HEK293 (cell line): Measurements from ENCODE around the gene RND2.

Experiments used
- CTCF ChIA-PET: fragments of 350-600 bp; formaldehyde crosslinking; extraction: SDS; loops from one replicate; lab custom pipeline; 2021; ENCODE audit warnings: antibody characterized with exemption; lab: Yijun Ruan, JAX
- POLR2A ChIA-PET: fragments of 300-600 bp; formaldehyde crosslinking; extraction: SDS; loops from one replicate; lab custom pipeline; 2020; ENCODE audit warnings: antibody characterized with exemption, inconsistent platforms; lab: Yijun Ruan, JAX
- H3K27ac ChIP-seq: fragments of 200-500 bp; sonication (Bioruptor generic); 2 replicates; pipeline ENCODE4 v1.5.1; 2014; ENCODE audit warnings: low read depth, low read length, control low read depth, inconsistent platforms; ENCODE audit errors: extremely low read depth
- H3K36me3 ChIP-seq, 2 experiments: fragments of 200-500 bp in 1 of 2; sonication (Bioruptor generic) in 1 of 2; 1 replicate in 1 of 2; 2 replicates in 1 of 2; pipeline ENCODE4 v1.5.1; 2014 to 2017; ENCODE audit warnings: inconsistent platforms in 2 of 2, low read length in 2 of 2; ENCODE audit not compliant: control insufficient read depth in 2 of 2, insufficient read depth in 1 of 2
- H3K4me1 ChIP-seq: fragments of 200-500 bp; sonication (Bioruptor generic); 2 replicates; pipeline ENCODE4 v1.5.1; 2014; ENCODE audit warnings: mild to moderate bottlenecking, low read length, inconsistent platforms; ENCODE audit not compliant: control insufficient read depth, insufficient read depth
- H3K4me3 ChIP-seq: 2 replicates; pipeline ENCODE4 v1.5.1; 2011; ENCODE audit warnings: low read depth, mild to moderate bottlenecking, control low read depth, low read length, moderate library complexity
- H3K9me3 ChIP-seq: fragments of 200-500 bp; sonication (Bioruptor generic); 2 replicates; pipeline ENCODE4 v1.5.1; 2014; ENCODE audit warnings: low read depth, low read length, inconsistent platforms; ENCODE audit not compliant: control insufficient read depth, insufficient read depth
- BCL6B ChIP-seq: fragments of 450-650 bp; formaldehyde crosslinking; IDR thresholded peaks from 2 replicates; pipeline ENCODE4 v1.5.1; 2017; ENCODE audit warnings: missing biosample characterization, missing genetic modification characterization
- FEZF1 ChIP-seq: fragments of 450-650 bp; formaldehyde crosslinking; IDR thresholded peaks from 2 replicates; pipeline ENCODE4 v1.5.1; 2016; ENCODE audit warnings: missing biosample characterization, missing genetic modification characterization
- HOXC10 ChIP-seq: sonication (generic); formaldehyde crosslinking; IDR thresholded peaks from 2 replicates; pipeline ENCODE4 v1.8.1; 2023; ENCODE audit warnings: mild to moderate bottlenecking, missing genetic modification reagents
- IKZF3 ChIP-seq: fragments of 450-650 bp; IDR thresholded peaks from 2 replicates; pipeline ENCODE4 v1.5.0; 2018; ENCODE audit warnings: missing biosample characterization, mild to moderate bottlenecking, missing genetic modification characterization, moderate library complexity
- KLF1 ChIP-seq: fragments of 450-650 bp; formaldehyde crosslinking; IDR thresholded peaks from 2 replicates; pipeline ENCODE4 v1.5.1; 2016; ENCODE audit warnings: missing biosample characterization, missing genetic modification characterization
- TRIM28 ChIP-seq: IDR thresholded peaks from 2 replicates; pipeline ENCODE4 v1.6.1; 2011; ENCODE audit warnings: low read length, control low read depth, borderline replicate concordance
- YY1 ChIP-seq: fragments of 450-650 bp; formaldehyde crosslinking; IDR thresholded peaks from 2 replicates; pipeline ENCODE4 v1.5.1; 2018; ENCODE audit warnings: missing biosample characterization, missing genetic modification characterization
- ZBTB48 ChIP-seq: fragments of 450-650 bp; formaldehyde crosslinking; IDR thresholded peaks from 2 replicates; pipeline ENCODE4 v1.5.1; 2016; ENCODE audit warnings: missing biosample characterization, missing genetic modification characterization
- ZNF133 ChIP-seq: fragments of 450-650 bp; formaldehyde crosslinking; IDR thresholded peaks from 2 replicates; pipeline ENCODE4 v1.5.1; 2016; ENCODE audit warnings: missing biosample characterization, missing genetic modification characterization
- ZNF148 ChIP-seq: fragments of 450-650 bp; formaldehyde crosslinking; IDR thresholded peaks from 2 replicates; pipeline ENCODE4 v1.5.0; 2017; ENCODE audit warnings: missing biosample characterization, missing genetic modification characterization, borderline replicate concordance
- ZNF184 ChIP-seq: fragments of 450-650 bp; IDR thresholded peaks from 2 replicates; pipeline ENCODE4 v1.5.1; 2018; ENCODE audit warnings: missing biosample characterization, mild to moderate bottlenecking, missing genetic modification characterization
- ZNF223 ChIP-seq: fragments of 450-650 bp; formaldehyde crosslinking; IDR thresholded peaks from 2 replicates; pipeline ENCODE4 v1.5.1; 2016; ENCODE audit warnings: missing biosample characterization, missing genetic modification characterization
- ZNF23 ChIP-seq: fragments of 450-650 bp; formaldehyde crosslinking; IDR thresholded peaks from 2 replicates; pipeline ENCODE4 v1.5.1; 2016; ENCODE audit warnings: missing biosample characterization, missing genetic modification characterization, borderline replicate concordance
- ZNF433 ChIP-seq: fragments of 450-650 bp; formaldehyde crosslinking; IDR thresholded peaks from 2 replicates; pipeline ENCODE4 v1.5.1; 2016; ENCODE audit warnings: missing biosample characterization, missing genetic modification characterization, low read depth
- ZNF510 ChIP-seq: fragments of 450-650 bp; formaldehyde crosslinking; IDR thresholded peaks from 2 replicates; pipeline ENCODE4 v1.5.1; 2018; ENCODE audit warnings: mild to moderate bottlenecking, missing genetic modification characterization, missing biosample characterization; ENCODE audit not compliant: insufficient replicate concordance
- ZNF529 ChIP-seq: fragments of 450-650 bp; formaldehyde crosslinking; IDR thresholded peaks from 2 replicates; pipeline ENCODE4 v1.5.1; 2017; ENCODE audit warnings: missing genetic modification characterization, missing biosample characterization; ENCODE audit not compliant: insufficient replicate concordance
- ZNF544 ChIP-seq: fragments of 450-650 bp; formaldehyde crosslinking; IDR thresholded peaks from 2 replicates; pipeline ENCODE4 v1.5.0; 2017; ENCODE audit warnings: missing biosample characterization, missing genetic modification characterization
- ZNF558 ChIP-seq: fragments of 450-650 bp; formaldehyde crosslinking; IDR thresholded peaks from 2 replicates; pipeline ENCODE4 v1.5.1; 2016; ENCODE audit warnings: missing biosample characterization, missing genetic modification characterization
- ZNF571 ChIP-seq: fragments of 450-650 bp; formaldehyde crosslinking; IDR thresholded peaks from 2 replicates; pipeline ENCODE4 v1.5.0; 2017; ENCODE audit warnings: missing biosample characterization, missing genetic modification characterization
- ZNF585B ChIP-seq: fragments of 450-650 bp; formaldehyde crosslinking; IDR thresholded peaks from 2 replicates; pipeline ENCODE4 v1.5.1; 2016; ENCODE audit warnings: missing biosample characterization, missing genetic modification characterization
- ZNF621 ChIP-seq: fragments of 450-650 bp; formaldehyde crosslinking; IDR thresholded peaks from 2 replicates; pipeline ENCODE4 v1.5.1; 2017; ENCODE audit warnings: missing biosample characterization, missing genetic modification characterization
- ZNF654 ChIP-seq: fragments of 450-650 bp; formaldehyde crosslinking; IDR thresholded peaks from 2 replicates; pipeline ENCODE4 v1.5.1; 2016; ENCODE audit warnings: low read depth, missing biosample characterization, missing genetic modification characterization
- ZNF692 ChIP-seq: fragments of 450-650 bp; formaldehyde crosslinking; IDR thresholded peaks from 2 replicates; pipeline ENCODE4 v1.5.1; 2016; ENCODE audit warnings: missing biosample characterization, missing genetic modification characterization
- ZNF777 ChIP-seq: fragments of 450-650 bp; formaldehyde crosslinking; IDR thresholded peaks from 2 replicates; pipeline ENCODE4 v1.5.1; 2017; ENCODE audit warnings: missing biosample characterization, missing genetic modification characterization, borderline replicate concordance
- ZNF830 ChIP-seq: fragments of 450-650 bp; IDR thresholded peaks from 2 replicates; pipeline ENCODE4 v1.5.0; 2018; ENCODE audit warnings: missing biosample characterization, missing genetic modification characterization, low read depth, mild to moderate bottlenecking, moderate library complexity

The RND2 gene

GRCh38 chr17:43068570-43069367 lies 43.7 kb downstream of the RND2 start:
- CTCF ChIA-PET = no interaction called here
- Histone ChIP-seq H3K9me3 (no peaks in the 10 kb centered on the region), H3K4me3 (no peak overlapping the region)
- TF ChIP-seq ZNF133 (tag by site-specific recombination) = no peak
- peak; percentile 19; the same call in 1 of the 2 replicates for TF ChIP-seq FEZF1
- TF ChIP-seq, all 188 proteins: peak for 1
- H3K27ac ChIP-seq = no peak overlapping the region
- H3K4me1 ChIP-seq = no peaks in the 10 kb centered on the region
- POLR2A ChIA-PET = no interaction called here
- H3K36me3 ChIP-seq = peaks cover 69 to 70% of the 10 kb centered on the region in 2 experiments

- CTCF ChIA-PET = no interaction called here
- POLR2A ChIA-PET = no interaction called here
- H3K9me3 ChIP-seq = no peaks in the 10 kb centered on the region
- TF ChIP-seq ZNF223 (no peak), TRIM28 (no peak), IKZF3 (tag by site-specific recombination) (no peak), ZNF654 (tag by site-specific recombination) (no peak), ZNF510 (tag by site-specific recombination) (no peak), ZNF571 (tag by site-specific recombination) (no peak), ZNF433 (tag by site-specific recombination) (no peak), ZNF777 (tag by site-specific recombination) (no peak), ZNF184 (tag by site-specific recombination) (no peak)
- peaks cover 70 to 71% of the 10 kb centered on the region in 2 experiments for H3K36me3 ChIP-seq
- no peak overlapping the region for H3K4me3 ChIP-seq
- H3K4me1 ChIP-seq = no peaks in the 10 kb centered on the region
- H3K27ac ChIP-seq = no peak overlapping the region
Observed at GRCh38 chr17:43069368-43069898, 44.4 kb downstream of the RND2 start.

GRCh38 chr17:43070257-43070656 lies 45.2 kb downstream of the RND2 start:
- POLR2A ChIA-PET = no interaction called here
- no peaks in the 10 kb centered on the region for H3K4me1 ChIP-seq
- CTCF ChIA-PET = interaction anchor here (0.6 kb wide), 1 partner anchor 696 kb away, joined by 3 read pairs; no protein-coding TSS in a partner anchor
- no peaks in the 10 kb centered on the region for H3K9me3 ChIP-seq
- H3K27ac ChIP-seq = no peak overlapping the region
- H3K4me3 ChIP-seq = no peak overlapping the region
- peaks cover 64 to 75% of the 10 kb centered on the region in 2 experiments for H3K36me3 ChIP-seq
- no peak for TF ChIP-seq ZNF692 (tag by site-specific recombination)
- no peak for TF ChIP-seq ZNF621 (tag by site-specific recombination)
- TF ChIP-seq YY1 (tag by site-specific recombination) = no peak
- no peak for TF ChIP-seq ZNF544
- no peak for TF ChIP-seq KLF1 (tag by site-specific recombination)
- TF ChIP-seq FEZF1 = no peak
- TF ChIP-seq ZNF148 (tag by site-specific recombination) = no peak
- no peak for TF ChIP-seq ZBTB48 (tag by site-specific recombination)
- no peak for TF ChIP-seq TRIM28
- no peak for TF ChIP-seq ZNF830 (tag by site-specific recombination)
- no peak for TF ChIP-seq HOXC10
- TF ChIP-seq ZNF23 (tag by site-specific recombination) = no peak
- TF ChIP-seq IKZF3 (tag by site-specific recombination) = no peak
- TF ChIP-seq ZNF585B (tag by site-specific recombination) = no peak
- TF ChIP-seq BCL6B (tag by site-specific recombination) = no peak
- no peak for TF ChIP-seq ZNF529 (tag by site-specific recombination)
- TF ChIP-seq ZNF558 (tag by site-specific recombination) = no peak
